ENCODE measurements around the gene SFT2D3.

The SFT2D3 gene

DNA sequence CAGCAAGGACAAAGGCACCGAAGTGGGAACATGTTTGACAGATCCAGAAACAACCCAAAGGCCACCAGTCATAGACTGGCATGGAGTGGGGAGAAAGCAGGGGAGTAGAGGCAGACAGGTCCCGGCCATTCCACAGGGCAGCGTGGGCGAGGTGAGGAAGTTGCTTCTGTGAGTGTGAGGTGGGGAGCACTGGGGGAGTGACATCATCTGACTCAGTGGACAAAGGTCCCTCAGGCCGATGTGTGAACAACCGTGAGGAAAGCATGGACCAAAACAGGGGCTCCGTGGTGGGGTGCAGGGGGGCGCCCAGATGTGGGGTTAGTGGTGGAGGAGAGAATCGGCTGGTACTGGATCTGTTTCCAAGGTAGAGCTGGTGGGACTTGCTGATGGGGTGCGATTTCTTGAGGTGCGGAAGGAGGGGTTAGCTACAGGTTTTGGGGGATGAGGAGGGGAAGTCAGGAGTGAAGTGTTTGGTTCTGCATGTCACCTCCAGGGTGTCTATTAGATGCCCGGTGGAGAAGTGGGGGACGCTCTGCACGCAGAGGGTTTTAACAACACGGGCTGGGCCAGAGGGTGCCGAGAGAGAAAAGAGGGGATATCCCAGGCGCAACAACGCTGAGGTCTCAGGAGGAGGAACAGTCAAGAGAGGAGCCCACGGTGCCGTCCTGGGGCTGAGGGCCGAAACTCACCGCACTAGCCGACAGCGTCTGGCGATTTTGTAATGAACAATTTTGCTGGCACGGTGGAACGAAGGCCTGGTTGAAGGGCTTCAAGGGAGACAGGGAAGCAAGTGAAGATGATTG lies 2.5 kb upstream of the SFT2D3 start:
- no peak for DNase-seq
- H3K9me3 ChIP-seq (ENCODE audit: control insufficient read depth, low read length), result no peaks in the 10 kb centered on the region
- H3K27ac ChIP-seq (ENCODE audit: insufficient read depth, low read length, poor library complexity, severe bottlenecking), result no peak overlapping the region
- H3K4me3 ChIP-seq (ENCODE audit: insufficient read depth, low read depth, low read length, poor library complexity, severe bottlenecking), result no peak overlapping the region
- H3K4me1 ChIP-seq (ENCODE audit: control insufficient read depth, insufficient read depth, low read length, poor library complexity, severe bottlenecking), result peaks cover 20% of the 10 kb centered on the region
- H3K36me3 ChIP-seq (ENCODE audit: control insufficient read depth, insufficient read depth, low read length), result no peaks in the 10 kb centered on the region
- no peaks in the 10 kb centered on the region for H3K27me3 ChIP-seq (replicated peaks; ENCODE audit: control insufficient read depth, insufficient read depth, low read length, poor library complexity, severe bottlenecking)

DNA sequence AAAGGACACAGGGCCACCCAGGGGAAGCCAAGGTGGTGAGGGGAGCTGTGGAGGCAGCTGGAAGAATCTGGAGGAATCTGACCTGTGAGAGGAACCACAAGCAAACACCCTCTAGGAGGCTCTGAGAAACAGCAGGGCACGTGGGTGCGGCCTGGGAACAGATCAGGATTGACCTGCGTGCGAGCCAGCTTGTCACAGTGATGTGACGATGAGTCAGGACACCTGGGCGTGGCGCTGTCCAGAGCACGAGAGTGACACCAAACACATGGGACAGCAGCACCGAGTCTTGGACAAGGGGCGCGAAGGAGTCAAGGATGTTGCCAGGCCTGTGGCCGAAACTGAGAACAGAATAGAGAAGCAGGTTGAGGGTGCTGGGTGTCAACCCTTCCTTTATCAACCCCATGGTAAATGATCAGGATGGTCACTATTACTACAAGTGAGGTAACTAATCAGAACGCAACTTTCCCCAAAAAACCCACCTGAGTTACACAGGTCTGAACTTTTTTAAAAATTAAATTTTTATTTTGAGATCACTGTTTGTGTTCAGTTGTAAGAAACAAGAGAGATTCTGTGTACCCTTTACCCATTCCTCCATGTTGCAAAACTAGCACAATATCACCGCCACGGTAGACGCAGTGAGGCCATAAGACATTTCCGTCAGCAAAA lies 637 bp upstream of the SFT2D3 start:
- Histone ChIP-seq H3K4me3 (ENCODE audit: insufficient read depth, low read depth, low read length, poor library complexity, severe bottlenecking) (peak overlapping the region; percentile 72), H3K36me3 (ENCODE audit: control insufficient read depth, insufficient read depth, low read length) (peaks cover 4% of the 10 kb centered on the region), H3K9me3 (ENCODE audit: control insufficient read depth, low read length) (no peaks in the 10 kb centered on the region), H3K27me3 (replicated peaks; ENCODE audit: control insufficient read depth, insufficient read depth, low read length, poor library complexity, severe bottlenecking) (no peaks in the 10 kb centered on the region), H3K27ac (ENCODE audit: insufficient read depth, low read length, poor library complexity, severe bottlenecking) (peak overlapping the region; percentile 84), H3K4me1 (ENCODE audit: control insufficient read depth, insufficient read depth, low read length, poor library complexity, severe bottlenecking) (peaks cover 25% of the 10 kb centered on the region)
- DNase-seq, result no peak

DNA sequence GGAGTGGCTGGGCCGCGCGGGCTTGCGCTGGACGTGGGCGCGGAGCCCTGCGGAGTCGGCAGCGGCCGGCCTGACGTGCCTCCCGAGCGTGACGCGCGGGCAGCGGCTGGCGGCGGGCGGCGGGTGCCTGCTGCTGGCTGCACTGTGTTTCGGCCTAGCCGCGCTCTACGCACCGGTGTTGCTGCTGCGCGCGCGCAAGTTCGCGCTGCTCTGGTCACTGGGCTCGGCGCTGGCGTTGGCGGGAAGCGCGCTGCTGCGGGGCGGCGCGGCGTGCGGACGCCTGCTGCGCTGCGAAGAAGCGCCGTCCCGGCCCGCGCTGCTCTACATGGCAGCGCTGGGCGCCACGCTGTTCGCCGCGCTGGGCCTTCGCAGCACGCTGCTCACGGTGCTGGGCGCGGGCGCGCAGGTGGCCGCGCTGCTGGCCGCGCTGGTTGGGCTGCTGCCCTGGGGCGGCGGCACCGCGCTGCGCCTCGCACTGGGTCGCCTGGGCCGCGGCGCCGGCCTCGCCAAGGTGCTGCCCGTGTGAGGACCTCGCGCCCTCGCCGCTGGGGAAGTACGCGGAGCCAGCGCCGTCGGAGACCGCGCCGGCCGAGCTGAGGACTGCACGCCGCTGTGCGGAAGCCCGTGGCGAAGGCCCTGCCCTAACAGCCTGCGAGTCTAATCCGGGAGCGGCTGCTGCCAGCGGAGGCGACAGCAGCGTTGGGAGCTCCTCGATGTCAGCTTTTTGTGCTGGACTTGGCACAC lies 526 bp downstream of the SFT2D3 start:
- peak overlapping the region; percentile 72 for H3K4me3 ChIP-seq (ENCODE audit: insufficient read depth, low read depth, low read length, poor library complexity, severe bottlenecking)
- H3K27ac ChIP-seq (ENCODE audit: insufficient read depth, low read length, poor library complexity, severe bottlenecking), result peak overlapping the region; percentile 84
- H3K27me3 ChIP-seq (replicated peaks; ENCODE audit: control insufficient read depth, insufficient read depth, low read length, poor library complexity, severe bottlenecking), result no peaks in the 10 kb centered on the region
- H3K36me3 ChIP-seq (ENCODE audit: control insufficient read depth, insufficient read depth, low read length), result peaks cover 14% of the 10 kb centered on the region
- DNase-seq, result peak; percentile 63 to 70 (median 69)
- no peaks in the 10 kb centered on the region for H3K9me3 ChIP-seq (ENCODE audit: control insufficient read depth, low read length)
- H3K4me1 ChIP-seq (ENCODE audit: control insufficient read depth, insufficient read depth, low read length, poor library complexity, severe bottlenecking), result peaks cover 25% of the 10 kb centered on the region

DNA sequence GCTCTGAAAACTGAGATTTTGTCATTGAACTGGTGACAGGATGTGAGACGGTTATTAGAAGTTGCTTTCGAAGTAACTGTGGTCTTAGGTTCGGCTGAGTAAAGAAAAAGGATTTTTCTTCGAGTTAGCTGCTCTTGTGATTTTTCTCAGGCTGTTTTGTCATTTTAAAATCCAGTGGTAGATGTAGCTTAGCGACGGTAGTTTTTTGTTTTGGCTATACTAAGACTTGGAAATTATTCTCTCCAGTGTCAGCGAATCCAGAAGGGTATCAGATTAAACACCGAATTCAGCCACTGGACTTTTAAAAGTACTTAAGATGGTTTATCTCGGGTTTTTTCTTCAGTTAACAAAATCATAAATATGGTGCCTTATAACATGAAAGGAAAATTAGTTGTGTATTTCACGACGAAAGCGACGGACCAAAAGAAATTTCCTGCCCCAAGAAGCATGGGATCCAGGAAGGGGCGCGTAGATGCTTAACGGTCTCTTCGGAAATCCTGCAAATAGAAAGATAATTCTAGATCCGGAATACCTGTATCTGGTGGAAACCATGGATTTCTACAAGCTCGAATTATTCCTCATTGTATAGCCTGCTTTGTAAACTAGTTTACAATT lies 1.2 kb downstream of the SFT2D3 start:
- Histone ChIP-seq H3K27me3 (replicated peaks; ENCODE audit: control insufficient read depth, insufficient read depth, low read length, poor library complexity, severe bottlenecking) (no peaks in the 10 kb centered on the region), H3K9me3 (ENCODE audit: control insufficient read depth, low read length) (no peaks in the 10 kb centered on the region), H3K4me3 (ENCODE audit: insufficient read depth, low read depth, low read length, poor library complexity, severe bottlenecking) (peak overlapping the region; percentile 44), H3K27ac (ENCODE audit: insufficient read depth, low read length, poor library complexity, severe bottlenecking) (peak overlapping the region; percentile 84), H3K4me1 (ENCODE audit: control insufficient read depth, insufficient read depth, low read length, poor library complexity, severe bottlenecking) (peaks cover 25% of the 10 kb centered on the region), H3K36me3 (ENCODE audit: control insufficient read depth, insufficient read depth, low read length) (peaks cover 19% of the 10 kb centered on the region)
- DNase-seq, result no peak

DNA sequence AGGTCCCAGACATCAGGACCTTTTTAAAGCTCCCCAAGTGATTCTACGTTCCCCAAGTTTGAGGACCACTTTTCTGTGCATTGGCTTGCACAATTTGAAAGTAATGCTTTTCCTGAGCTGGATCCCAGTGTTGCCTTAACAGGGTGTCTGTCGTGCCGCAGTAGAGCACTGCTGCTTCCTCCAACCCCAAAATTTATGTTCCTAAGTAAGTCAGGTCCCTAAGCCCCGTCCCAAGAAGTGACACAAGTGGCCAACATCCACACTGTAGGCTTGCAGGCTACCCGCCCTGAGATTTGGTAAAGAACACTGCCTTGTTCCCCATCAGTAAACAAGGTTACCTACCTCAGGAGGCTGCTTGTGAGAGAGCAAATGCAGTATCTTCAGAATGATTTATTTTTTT lies 2.0 kb downstream of the SFT2D3 start:
- H3K27me3 ChIP-seq (replicated peaks; ENCODE audit: control insufficient read depth, insufficient read depth, low read length, poor library complexity, severe bottlenecking), result no peaks in the 10 kb centered on the region
- H3K9me3 ChIP-seq (ENCODE audit: control insufficient read depth, low read length), result no peaks in the 10 kb centered on the region
- DNase-seq, result no peak
- peaks cover 25% of the 10 kb centered on the region for H3K4me1 ChIP-seq (ENCODE audit: control insufficient read depth, insufficient read depth, low read length, poor library complexity, severe bottlenecking)
- H3K36me3 ChIP-seq (ENCODE audit: control insufficient read depth, insufficient read depth, low read length), result peaks cover 24% of the 10 kb centered on the region
- no peak overlapping the region for H3K4me3 ChIP-seq (ENCODE audit: insufficient read depth, low read depth, low read length, poor library complexity, severe bottlenecking)
- H3K27ac ChIP-seq (ENCODE audit: insufficient read depth, low read length, poor library complexity, severe bottlenecking), result peak overlapping the region; percentile 26

DNA sequence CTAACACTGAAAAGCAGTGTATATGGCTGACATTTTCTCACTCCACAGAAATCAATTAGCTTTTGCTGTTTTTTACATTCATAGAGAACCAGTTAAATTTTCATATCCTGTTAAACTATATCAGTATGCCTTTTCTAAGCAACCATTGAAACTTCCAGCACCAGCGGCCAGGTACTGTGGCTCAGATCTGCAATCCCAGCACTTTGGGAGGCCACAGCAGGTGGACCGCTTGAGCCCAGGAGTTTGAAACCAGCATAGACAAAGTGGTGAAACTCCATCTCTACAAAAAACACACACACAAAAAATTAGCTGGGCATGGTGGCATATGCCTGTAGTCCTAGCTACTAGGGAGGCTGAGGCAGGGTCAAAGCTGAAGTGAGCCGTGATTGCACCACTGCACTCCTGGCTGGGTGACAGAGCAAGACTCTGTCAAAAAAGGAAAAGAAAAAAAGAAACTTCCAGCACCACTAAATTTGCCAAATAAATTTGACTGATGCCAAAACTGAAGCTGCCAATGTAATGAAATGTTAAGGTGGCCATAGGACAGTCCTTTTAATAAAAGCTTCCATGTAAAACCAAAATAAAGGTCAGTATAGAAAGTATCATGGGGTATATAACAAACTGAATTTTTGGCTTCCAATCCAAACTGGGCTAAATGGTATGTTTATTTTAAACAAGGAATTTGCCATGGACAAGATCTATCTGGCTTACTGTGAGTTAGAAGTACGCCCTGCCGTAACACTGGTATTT lies 3.5 kb downstream of the SFT2D3 start:
- Histone ChIP-seq H3K27ac (ENCODE audit: insufficient read depth, low read length, poor library complexity, severe bottlenecking) (no peak overlapping the region), H3K4me3 (ENCODE audit: insufficient read depth, low read depth, low read length, poor library complexity, severe bottlenecking) (no peak overlapping the region), H3K27me3 (replicated peaks; ENCODE audit: control insufficient read depth, insufficient read depth, low read length, poor library complexity, severe bottlenecking) (no peaks in the 10 kb centered on the region), H3K4me1 (ENCODE audit: control insufficient read depth, insufficient read depth, low read length, poor library complexity, severe bottlenecking) (peaks cover 25% of the 10 kb centered on the region), H3K9me3 (ENCODE audit: control insufficient read depth, low read length) (no peaks in the 10 kb centered on the region), H3K36me3 (ENCODE audit: control insufficient read depth, insufficient read depth, low read length) (peaks cover 38% of the 10 kb centered on the region)
- no peak for DNase-seq

DNA sequence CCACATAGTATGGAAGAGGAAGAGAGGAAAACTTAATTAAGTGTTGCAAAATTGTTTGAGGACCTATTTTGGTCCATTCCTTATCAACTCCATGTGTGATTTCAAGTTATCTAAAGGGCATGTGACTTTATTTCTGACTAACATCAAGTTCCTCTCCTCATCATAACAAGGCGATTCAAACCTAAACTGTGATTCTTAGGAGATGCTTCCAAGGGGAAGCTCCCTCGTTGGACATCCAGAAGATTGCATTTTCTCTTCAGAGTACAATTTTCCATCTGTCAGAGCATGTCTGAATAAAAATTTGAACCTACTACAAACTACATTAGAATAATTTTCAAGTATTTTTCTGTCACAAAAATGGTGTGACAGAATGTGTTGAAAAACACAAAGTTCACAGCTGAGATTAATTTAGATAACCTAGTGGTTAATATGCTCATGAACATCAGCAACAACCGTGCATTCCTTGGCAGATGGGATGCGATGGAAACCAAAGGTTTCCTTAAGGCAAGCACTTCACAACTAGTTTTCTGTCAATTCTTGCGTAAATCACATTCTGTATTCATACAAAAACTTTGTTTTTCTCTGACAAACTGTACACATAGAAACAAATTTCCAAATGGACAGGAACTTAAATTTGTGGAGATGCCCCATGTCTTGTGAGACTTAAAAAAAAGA lies 4.2 kb downstream of the SFT2D3 start:
- peaks cover 24% of the 10 kb centered on the region for H3K4me1 ChIP-seq (ENCODE audit: control insufficient read depth, insufficient read depth, low read length, poor library complexity, severe bottlenecking)
- no peaks in the 10 kb centered on the region for H3K9me3 ChIP-seq (ENCODE audit: control insufficient read depth, low read length)
- no peaks in the 10 kb centered on the region for H3K27me3 ChIP-seq (replicated peaks; ENCODE audit: control insufficient read depth, insufficient read depth, low read length, poor library complexity, severe bottlenecking)
- H3K27ac ChIP-seq (ENCODE audit: insufficient read depth, low read length, poor library complexity, severe bottlenecking), result no peak overlapping the region
- H3K4me3 ChIP-seq (ENCODE audit: insufficient read depth, low read depth, low read length, poor library complexity, severe bottlenecking), result no peak overlapping the region
- H3K36me3 ChIP-seq (ENCODE audit: control insufficient read depth, insufficient read depth, low read length), result peaks cover 38% of the 10 kb centered on the region
- DNase-seq, result no peak

DNA sequence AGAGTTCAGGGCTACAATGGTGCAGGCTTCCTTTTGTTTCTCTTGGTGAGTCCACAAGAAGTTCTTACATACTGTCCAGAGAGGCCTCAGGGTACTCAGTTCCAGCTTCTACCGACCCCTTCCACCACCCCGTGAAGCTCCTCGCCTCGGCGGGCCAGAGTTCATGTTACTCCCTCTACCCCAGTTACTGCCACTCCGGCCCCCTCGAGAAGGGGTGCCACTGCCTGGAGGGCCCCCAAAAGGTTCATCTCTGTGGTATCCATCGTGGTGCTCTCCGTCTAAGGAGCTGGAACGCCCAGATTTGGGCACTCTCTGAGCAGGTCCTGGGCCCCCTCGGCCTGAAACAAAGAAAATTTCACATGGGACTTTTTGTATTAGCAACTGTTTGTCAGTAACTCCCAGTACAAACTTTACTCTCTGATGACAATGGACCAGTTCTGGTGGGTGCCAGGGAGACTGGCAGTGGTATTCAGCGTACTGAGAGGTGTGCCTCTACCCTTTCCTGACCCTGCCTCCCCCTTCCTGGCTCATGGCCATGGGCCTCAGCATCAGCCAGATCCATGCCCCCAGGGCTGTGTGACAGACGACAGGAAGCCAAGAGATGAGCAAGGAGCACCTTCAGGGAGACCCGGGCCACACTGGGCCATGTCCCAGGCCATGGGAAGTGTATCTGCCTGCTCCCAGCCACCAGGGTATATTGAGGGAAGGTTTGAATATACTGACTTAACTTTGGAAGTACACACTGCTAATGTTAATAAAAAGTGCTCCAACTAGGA lies 5.1 kb downstream of the SFT2D3 start:
- no peak for DNase-seq
- no peaks in the 10 kb centered on the region for H3K27me3 ChIP-seq (replicated peaks; ENCODE audit: control insufficient read depth, insufficient read depth, low read length, poor library complexity, severe bottlenecking)
- no peak overlapping the region for H3K27ac ChIP-seq (ENCODE audit: insufficient read depth, low read length, poor library complexity, severe bottlenecking)
- peaks cover 38% of the 10 kb centered on the region for H3K36me3 ChIP-seq (ENCODE audit: control insufficient read depth, insufficient read depth, low read length)
- H3K9me3 ChIP-seq (ENCODE audit: control insufficient read depth, low read length), result no peaks in the 10 kb centered on the region
- H3K4me3 ChIP-seq (ENCODE audit: insufficient read depth, low read depth, low read length, poor library complexity, severe bottlenecking), result no peak overlapping the region
- peaks cover 18% of the 10 kb centered on the region for H3K4me1 ChIP-seq (ENCODE audit: control insufficient read depth, insufficient read depth, low read length, poor library complexity, severe bottlenecking)

Measured in effector memory CD4-positive, alpha-beta T cell (primary cell).